MM.1S (cell line): ENCODE measurements around the gene SLC15A3.
A peak's percentile ranks its signal among the peaks of the same experiment; 100 is the strongest.

Source experiments
- DNase-seq: peaks from one replicate; pipeline ENCODE4 v3.0.0-alpha.2; 2015
- H2AFZ ChIP-seq: fragments of 300-600 bp; sonication (generic); 2 replicates; pipeline ENCODE4 v1.6.0; 2016; ENCODE audit warnings: antibody characterized with exemption, low read length
- H3F3A ChIP-seq: fragments of 300-600 bp; sonication (generic); 2 replicates; pipeline ENCODE4 v1.6.1; 2016; ENCODE audit warnings: mild to moderate bottlenecking, antibody characterized with exemption, low read length, moderate library complexity, mixed read lengths; ENCODE audit not compliant: insufficient read depth
- H3K27ac ChIP-seq: fragments of 300-600 bp; sonication (generic); 2 replicates; pipeline ENCODE4 v1.5.1; 2016; ENCODE audit warnings: mild to moderate bottlenecking, low read length
- H3K27me3 ChIP-seq: fragments of 300-600 bp; sonication (generic); replicated peaks from 2 replicates; pipeline ENCODE4 v1.6.0; 2016; ENCODE audit warnings: low read length; ENCODE audit not compliant: insufficient read depth
- H3K36me3 ChIP-seq: fragments of 300-600 bp; sonication (generic); replicated peaks from 2 replicates; pipeline ENCODE4 v1.6.1; 2016; ENCODE audit warnings: mild to moderate bottlenecking, low read length, mixed read lengths; ENCODE audit not compliant: insufficient read depth
- H3K4me1 ChIP-seq: fragments of 300-600 bp; sonication (generic); 2 replicates; pipeline ENCODE4 v1.6.1; 2016; ENCODE audit warnings: low read length, mixed read lengths
- H3K4me2 ChIP-seq: fragments of 300-600 bp; sonication (generic); 2 replicates; pipeline ENCODE4 v1.6.0; 2016; ENCODE audit warnings: low read depth, low read length
- H3K4me3 ChIP-seq: fragments of 300-600 bp; sonication (generic); 2 replicates; pipeline ENCODE4 v1.5.1; 2016; ENCODE audit warnings: low read length, mixed read lengths
- H3K79me2 ChIP-seq: fragments of 300-600 bp; sonication (generic); 2 replicates; pipeline ENCODE4 v1.6.1; 2016; ENCODE audit warnings: mixed run types, low read length, mixed read lengths
- H3K9ac ChIP-seq: fragments of 300-600 bp; sonication (generic); 2 replicates; pipeline ENCODE4 v1.6.1; 2016; ENCODE audit warnings: low read length, mixed read lengths
- H3K9me2 ChIP-seq: fragments of 300-600 bp; sonication (generic); replicated peaks from 2 replicates; pipeline ENCODE4 v1.6.1; 2016; ENCODE audit warnings: mild to moderate bottlenecking, low read length, mixed read lengths; ENCODE audit not compliant: insufficient read depth
- H3K9me3 ChIP-seq: fragments of 300-600 bp; sonication (generic); replicated peaks from 2 replicates; pipeline ENCODE4 v1.6.1; 2016; ENCODE audit warnings: mild to moderate bottlenecking, low read length, mixed read lengths; ENCODE audit not compliant: insufficient read depth
- H4K20me1 ChIP-seq: fragments of 300-600 bp; sonication (generic); 2 replicates; pipeline ENCODE4 v1.6.1; 2016; ENCODE audit warnings: mild to moderate bottlenecking, low read length, moderate library complexity, mixed read lengths; ENCODE audit not compliant: insufficient read depth
- CTCF ChIP-seq: fragments of 300-600 bp; sonication (generic); IDR thresholded peaks from 2 replicates; pipeline ENCODE4 v1.5.1; 2016; ENCODE audit warnings: antibody characterized with exemption, low read length, mixed read lengths
- EZH2 ChIP-seq: fragments of 300-600 bp; sonication (generic); optimal IDR thresholded peaks from 2 replicates; pipeline ENCODE3; 2017; ENCODE audit warnings: low read depth, mild to moderate bottlenecking, antibody characterized with exemption, low read length, mixed read lengths
- EZH2phosphoT487 ChIP-seq: fragments of 300-600 bp; sonication (generic); IDR thresholded peaks from 2 replicates; pipeline ENCODE4 v1.6.1; 2018; ENCODE audit warnings: antibody characterized with exemption, low read length

Gene SLC15A3

GRCh38 chr11:60953781-60954180, 1.8 kb upstream of the SLC15A3 start:
- DNase-seq, result no peak

DNA sequence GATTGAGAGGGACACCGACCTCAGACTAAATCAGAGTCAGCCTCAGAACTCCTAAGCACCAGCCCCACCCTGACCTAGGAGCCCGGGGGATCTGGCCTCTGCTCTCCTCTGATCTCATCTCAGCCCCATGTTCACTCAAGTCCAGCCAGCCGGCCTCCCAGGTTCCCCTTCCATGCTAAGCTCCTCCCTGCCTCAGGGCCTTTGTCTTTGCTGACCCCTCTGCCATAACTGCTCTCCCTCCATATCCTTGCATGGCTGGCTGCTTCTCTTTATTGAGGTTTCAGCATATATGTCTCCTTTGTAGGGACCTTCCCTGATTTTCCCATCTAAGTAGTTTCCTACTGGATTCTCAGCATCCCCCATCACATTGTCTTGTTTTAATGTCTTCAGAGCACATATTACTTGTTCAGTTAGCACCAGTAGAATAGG, 780 bp upstream of the SLC15A3 start:
- Histone ChIP-seq H2AFZ (peak overlapping the region; percentile 79), H3K9me3 (no peaks in the 10 kb centered on the region), H3K9ac (peak overlapping the region; percentile 48; the same call in 1 of the 2 replicates), H4K20me1 (no peaks in the 10 kb centered on the region), H3F3A (no peaks in the 10 kb centered on the region), H3K4me3 (no peak overlapping the region; the same call in 1 of the 2 replicates), H3K27ac (no peak overlapping the region), H3K27me3 (0 out of 2 replicates have a peak, but pooled peaks cover 6% of the 10 kb centered on the region), H3K4me2 (peak overlapping the region; percentile 94; the same call in 1 of the 2 replicates), H3K36me3 (no peaks in the 10 kb centered on the region), H3K4me1 (peaks cover 8% of the 10 kb centered on the region; the same call in 1 of the 2 replicates), H3K79me2 (no peaks in the 10 kb centered on the region), H3K9me2 (no peaks in the 10 kb centered on the region)
- no peak for DNase-seq
- no peak for TF ChIP-seq EZH2phosphoT487
- no peak for TF ChIP-seq CTCF
- TF ChIP-seq EZH2, result no peak

More at GRCh38 chr11:60953781-60954180, 1.8 kb upstream of the SLC15A3 start:
- Histone ChIP-seq H3K9me2 (no peaks in the 10 kb centered on the region), H3K4me3 (no peak overlapping the region), H3K4me1 (peaks cover 8% of the 10 kb centered on the region; the same call in 1 of the 2 replicates), H3K27ac (no peak overlapping the region), H3K36me3 (no peaks in the 10 kb centered on the region), H3K9me3 (no peaks in the 10 kb centered on the region), H3K9ac (no peak overlapping the region), H3K79me2 (no peaks in the 10 kb centered on the region), H2AFZ (no peak overlapping the region), H3F3A (no peaks in the 10 kb centered on the region), H3K27me3 (0 out of 2 replicates have a peak, but pooled peaks cover 6% of the 10 kb centered on the region), H3K4me2 (no peak overlapping the region), H4K20me1 (no peaks in the 10 kb centered on the region)
- no peak for TF ChIP-seq EZH2
- no peak for TF ChIP-seq EZH2phosphoT487
- no peak for TF ChIP-seq CTCF

- Histone ChIP-seq H3K36me3 (no peaks in the 10 kb centered on the region), H3K27me3 (0 out of 2 replicates have a peak, but pooled peaks cover 6% of the 10 kb centered on the region), H3K4me1 (peaks cover 8% of the 10 kb centered on the region; the same call in 1 of the 2 replicates), H3K9me3 (no peaks in the 10 kb centered on the region), H3K27ac (no peak overlapping the region), H3K4me3 (peak overlapping the region; percentile 55), H2AFZ (peak overlapping the region; percentile 79), H3F3A (no peaks in the 10 kb centered on the region), H3K9ac (peak overlapping the region; percentile 48; the same call in 1 of the 2 replicates), H3K9me2 (no peaks in the 10 kb centered on the region), H4K20me1 (no peaks in the 10 kb centered on the region), H3K79me2 (no peaks in the 10 kb centered on the region), H3K4me2 (peak overlapping the region; percentile 94)
- TF ChIP-seq CTCF, result no peak
- no peak for TF ChIP-seq EZH2
- TF ChIP-seq EZH2phosphoT487, result no peak
- no peak for DNase-seq
These were observed 421 bp downstream of the SLC15A3 start for GRCh38 chr11:60951606-60951903.
